GM12875 (cell line): ENCODE results near the gene TOX3.

Source experiments
- H3K4me3 ChIP-seq: one replicate; pipeline ENCODE4 v1.5.1; 2011; ENCODE audit warnings: low read depth, low read length, control low read depth
- TF ChIP-seq, protein P1 (sequence below): IDR thresholded peaks from 2 replicates; pipeline ENCODE4 v1.5.1; 2011; ENCODE audit warnings: low read depth, mild to moderate bottlenecking, control low read depth, inconsistent platforms, low read length, moderate library complexity, borderline replicate concordance; ENCODE audit not compliant: insufficient read depth

TOX3 gene

DNA sequence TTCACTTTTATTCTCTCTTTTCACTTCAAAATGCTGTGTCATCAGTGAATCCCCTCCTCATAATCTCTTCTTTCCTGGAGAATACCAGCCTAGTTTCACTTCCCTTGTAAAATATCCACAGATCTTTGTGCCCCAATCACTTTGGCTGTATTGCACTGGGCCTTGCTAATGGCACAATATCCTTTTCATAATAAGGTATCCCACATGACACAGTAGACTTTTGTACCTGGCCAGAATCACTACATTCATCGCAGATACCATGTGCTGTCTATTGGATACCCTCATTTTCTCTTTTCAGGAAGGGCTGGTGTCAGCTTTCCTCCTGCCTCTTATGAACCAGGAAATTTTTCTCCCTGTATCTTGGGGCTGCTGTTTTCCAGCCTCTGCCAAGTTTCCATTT is 25.7 kb upstream of the TOX3 start:
- TF ChIP-seq, protein P1, sequence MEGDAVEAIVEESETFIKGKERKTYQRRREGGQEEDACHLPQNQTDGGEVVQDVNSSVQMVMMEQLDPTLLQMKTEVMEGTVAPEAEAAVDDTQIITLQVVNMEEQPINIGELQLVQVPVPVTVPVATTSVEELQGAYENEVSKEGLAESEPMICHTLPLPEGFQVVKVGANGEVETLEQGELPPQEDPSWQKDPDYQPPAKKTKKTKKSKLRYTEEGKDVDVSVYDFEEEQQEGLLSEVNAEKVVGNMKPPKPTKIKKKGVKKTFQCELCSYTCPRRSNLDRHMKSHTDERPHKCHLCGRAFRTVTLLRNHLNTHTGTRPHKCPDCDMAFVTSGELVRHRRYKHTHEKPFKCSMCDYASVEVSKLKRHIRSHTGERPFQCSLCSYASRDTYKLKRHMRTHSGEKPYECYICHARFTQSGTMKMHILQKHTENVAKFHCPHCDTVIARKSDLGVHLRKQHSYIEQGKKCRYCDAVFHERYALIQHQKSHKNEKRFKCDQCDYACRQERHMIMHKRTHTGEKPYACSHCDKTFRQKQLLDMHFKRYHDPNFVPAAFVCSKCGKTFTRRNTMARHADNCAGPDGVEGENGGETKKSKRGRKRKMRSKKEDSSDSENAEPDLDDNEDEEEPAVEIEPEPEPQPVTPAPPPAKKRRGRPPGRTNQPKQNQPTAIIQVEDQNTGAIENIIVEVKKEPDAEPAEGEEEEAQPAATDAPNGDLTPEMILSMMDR, result no peak
- H3K4me3 ChIP-seq, result no peak overlapping the region

DNA sequence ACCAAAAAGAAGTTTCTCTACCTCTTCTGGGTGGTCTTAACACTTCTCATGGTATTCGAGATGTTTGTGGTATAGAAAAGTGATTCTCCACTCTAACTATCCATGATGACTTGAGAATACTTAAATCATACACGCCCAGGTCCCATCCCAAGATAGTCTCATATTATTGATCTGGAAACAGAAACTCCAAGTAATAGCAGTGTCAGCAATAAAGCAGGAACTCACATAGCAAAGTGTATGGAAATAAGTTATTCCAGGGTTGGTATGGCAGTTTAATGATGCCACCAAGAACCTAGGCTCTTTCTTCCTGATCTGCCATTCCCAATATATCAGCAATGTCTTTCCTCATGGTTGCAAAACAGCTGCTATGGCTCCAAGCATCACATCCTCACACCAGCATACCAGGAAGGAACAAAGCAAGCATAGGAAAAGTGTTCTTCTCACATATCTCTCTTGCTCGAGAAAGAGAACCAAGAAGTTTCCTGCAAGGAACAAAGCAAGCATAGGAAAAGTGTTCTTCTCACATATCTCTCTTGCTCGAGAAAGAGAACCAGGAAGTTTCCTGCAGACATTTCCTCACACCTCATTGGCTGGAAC is 23.6 kb upstream of the TOX3 start:
- TF ChIP-seq, protein P1, result no peak
- H3K4me3 ChIP-seq, result no peak overlapping the region

DNA sequence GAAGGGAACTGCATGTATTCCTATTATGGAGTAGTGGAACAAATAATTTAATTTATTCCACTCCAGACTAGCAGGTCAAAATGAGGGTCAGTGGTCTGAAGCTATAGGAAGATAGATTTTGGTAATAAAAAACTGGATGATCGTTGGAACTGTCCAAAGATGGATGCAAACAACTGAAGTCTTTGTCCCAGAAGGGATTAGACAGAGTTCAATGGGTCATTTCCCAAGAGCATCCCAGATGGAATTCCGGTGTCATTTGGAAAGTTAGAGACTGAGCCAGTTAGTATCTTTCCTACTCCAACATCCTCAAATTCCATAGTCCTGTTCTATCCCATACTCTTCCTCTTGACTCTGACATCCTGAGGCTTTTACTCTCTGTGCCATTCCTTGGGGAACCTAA is 22.8 kb upstream of the TOX3 start:
- no peak overlapping the region for H3K4me3 ChIP-seq
- TF ChIP-seq, protein P1, result no peak

DNA sequence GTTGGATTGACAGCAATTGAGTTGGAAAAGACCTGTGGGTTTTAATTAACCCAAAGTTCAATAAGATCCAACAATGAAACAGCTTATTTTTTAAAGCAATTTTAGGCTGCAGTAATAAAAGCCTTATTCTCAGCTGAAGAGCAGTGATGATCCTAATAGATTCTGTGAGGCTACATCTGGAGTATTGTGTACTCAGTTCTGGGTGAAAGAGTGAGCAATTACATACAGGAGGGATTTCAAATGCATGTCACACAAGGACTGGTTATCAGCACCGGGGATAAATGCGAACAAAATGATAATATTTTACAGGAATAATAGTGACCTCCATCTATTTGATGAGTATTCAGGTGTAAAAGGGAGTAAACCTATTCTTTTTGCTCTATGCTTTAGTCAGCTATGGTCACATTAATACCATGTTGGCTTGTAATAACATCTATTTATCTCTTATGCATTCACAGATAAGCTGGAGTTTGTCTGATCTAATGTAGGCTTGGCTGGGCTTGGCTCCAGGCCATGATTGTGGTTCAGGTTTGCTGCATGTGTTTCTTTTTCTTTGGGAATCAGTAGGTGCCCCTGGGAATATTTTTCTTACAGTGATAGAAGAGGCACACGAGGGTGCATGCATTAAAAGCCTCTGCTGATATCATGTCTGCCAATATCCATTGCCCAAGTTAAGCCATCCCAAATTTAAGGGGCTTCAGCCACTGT is 22.2 kb upstream of the TOX3 start:
- TF ChIP-seq, protein P1, result no peak
- no peak overlapping the region for H3K4me3 ChIP-seq

DNA sequence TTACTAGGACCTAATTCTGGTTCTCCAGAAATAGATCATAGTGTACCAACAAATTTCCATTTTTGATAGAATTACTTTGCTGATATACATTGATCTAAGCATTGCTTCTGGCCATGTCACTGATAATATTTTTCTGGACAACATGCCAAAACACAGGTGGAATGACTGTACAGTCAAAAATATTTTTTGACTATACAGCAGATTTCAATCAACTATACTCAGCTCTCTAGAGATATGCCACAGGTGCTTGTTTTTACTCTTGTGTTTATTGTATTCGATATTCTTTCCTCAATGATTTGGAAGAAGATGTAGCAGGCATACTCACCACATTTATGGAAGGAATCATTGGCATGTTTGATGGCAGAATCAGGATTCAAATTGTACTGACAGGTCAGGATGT is 21.6 kb upstream of the TOX3 start:
- TF ChIP-seq, protein P1, result no peak
- H3K4me3 ChIP-seq, result no peak overlapping the region

DNA sequence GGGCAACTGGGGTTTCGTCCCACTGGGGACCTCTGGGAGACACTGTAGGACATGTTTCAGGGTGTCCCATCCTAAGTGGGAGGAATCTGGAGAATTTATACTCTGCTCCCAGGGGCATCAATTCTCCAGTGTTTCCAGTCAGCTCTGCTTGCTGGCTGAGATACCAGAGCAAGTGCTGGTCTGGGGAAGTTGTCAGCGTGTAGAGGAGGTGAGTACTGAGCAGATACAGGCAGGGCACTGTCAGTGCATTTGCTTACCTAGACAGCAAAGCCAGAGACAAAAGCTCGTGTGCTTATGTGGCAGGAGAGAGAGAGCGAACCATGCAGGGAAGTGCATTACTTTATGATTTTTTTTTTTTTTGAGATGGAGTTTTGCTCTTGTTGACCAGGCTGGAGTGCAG is 20.2 kb upstream of the TOX3 start:
- TF ChIP-seq, protein P1, result no peak
- H3K4me3 ChIP-seq, result no peak overlapping the region
